CD4-positive, CD25-positive, alpha-beta regulatory T cell (primary cell): ENCODE measurements around the gene ADSS2. TPM values are rescaled to one million over a fixed set of nuclear protein-coding genes. Genes with fewer than 3 reads are reported as not detected.
"Not testable (repeated sequence)": the region's sequence is repeated elsewhere in the genome, so short reads cannot be mapped to it uniquely, and the experiment has no call there.

ENCODE experiments used
- ATAC-seq, 2 donors: fragments of 150-1000 bp; cut with Tn5 transposase; one replicate each; pipeline ENCODE4 v1.10.0; 2021; ENCODE audit warnings: low read depth in 2 of 2, moderate number of reproducible peaks in 2 of 2, moderate library complexity in 1 of 2
- DNase-seq, 3 donors: peaks; one replicate each; pipeline versions ENCODE4 v3.0.0 to v3.0.0-alpha.2; 2012 to 2022; ENCODE audit warnings: mixed read lengths in 1 of 3
- H3K27ac ChIP-seq: one replicate; pipeline ENCODE4 v1.7.0; 2013; ENCODE audit warnings: mild to moderate bottlenecking, low read length; ENCODE audit not compliant: insufficient read depth, poor library complexity, severe bottlenecking
- H3K27me3 ChIP-seq: one replicate; pipeline ENCODE4 v1.7.0; 2013; ENCODE audit warnings: low read length; ENCODE audit not compliant: control insufficient read depth, insufficient read depth
- H3K36me3 ChIP-seq: one replicate; pipeline ENCODE4 v1.7.0; 2013; ENCODE audit warnings: mild to moderate bottlenecking, low read length, moderate library complexity; ENCODE audit not compliant: control insufficient read depth, insufficient read depth
- H3K4me1 ChIP-seq: 2 replicates; pipeline ENCODE4 v1.7.0; 2013; ENCODE audit warnings: mild to moderate bottlenecking, low read length; ENCODE audit not compliant: insufficient read depth, control insufficient read depth, poor library complexity, severe bottlenecking
- H3K4me3 ChIP-seq: one replicate; pipeline ENCODE4 v1.7.0; 2013; ENCODE audit warnings: low read depth, mild to moderate bottlenecking, low read length, moderate library complexity
- H3K9me3 ChIP-seq, 2 experiments: 1 replicate in 1 of 2; 2 replicates in 1 of 2; pipeline ENCODE4 v1.7.0; 2013; ENCODE audit warnings: low read length in 2 of 2, mild to moderate bottlenecking in 1 of 2, moderate library complexity in 1 of 2; ENCODE audit not compliant: control insufficient read depth in 2 of 2
- H3K27ac Mint-ChIP-seq, 3 donors: one replicate each; pipeline ENCODE4 v1.8.0; 2020 to 2022; ENCODE audit warnings: mild to moderate bottlenecking in 3 of 3, mixed read lengths in 3 of 3, moderate library complexity in 2 of 3
- H3K27me3 Mint-ChIP-seq: one replicate; pipeline ENCODE4 v1.8.0; 2022; ENCODE audit warnings: mild to moderate bottlenecking, mixed read lengths
- H3K36me3 Mint-ChIP-seq: one replicate; pipeline ENCODE4 v1.8.0; 2020; ENCODE audit warnings: mixed read lengths
- H3K4me1 Mint-ChIP-seq, 4 donors: one replicate each; pipeline ENCODE4 v1.8.0; 2020 to 2022; ENCODE audit warnings: mixed read lengths in 4 of 4, mild to moderate bottlenecking in 1 of 4
- H3K4me3 Mint-ChIP-seq, 4 donors: one replicate each; pipeline ENCODE4 v1.8.0; 2020 to 2022; ENCODE audit warnings: mild to moderate bottlenecking in 4 of 4, mixed read lengths in 4 of 4, moderate library complexity in 3 of 4
- H3K9me3 Mint-ChIP-seq, 7 donors: one replicate each; pipeline ENCODE4 v1.8.0; 2020 to 2022; ENCODE audit warnings: mixed read lengths in 7 of 7, mild to moderate bottlenecking in 3 of 7, moderate library complexity in 2 of 7
- polyA plus RNA-seq, 4 donors: library from polyadenylated mRNA; unstranded; fragments of 300-500 nt; fragmentation: Illumina TruSeq; gene quantifications; one replicate each; pipeline ENCODE4 v1.2.3, GENCODE V29; 2021
- total RNA-seq: library from RNA; stranded (reverse); gene quantifications from one replicate; pipeline ENCODE4 v1.2.3, GENCODE V29; 2022

The ADSS2 gene
- total and polyA plus RNA-seq, 5 donors from 2014 or later: 27.1 to 53.4 (median 28.5) TPM

DNA sequence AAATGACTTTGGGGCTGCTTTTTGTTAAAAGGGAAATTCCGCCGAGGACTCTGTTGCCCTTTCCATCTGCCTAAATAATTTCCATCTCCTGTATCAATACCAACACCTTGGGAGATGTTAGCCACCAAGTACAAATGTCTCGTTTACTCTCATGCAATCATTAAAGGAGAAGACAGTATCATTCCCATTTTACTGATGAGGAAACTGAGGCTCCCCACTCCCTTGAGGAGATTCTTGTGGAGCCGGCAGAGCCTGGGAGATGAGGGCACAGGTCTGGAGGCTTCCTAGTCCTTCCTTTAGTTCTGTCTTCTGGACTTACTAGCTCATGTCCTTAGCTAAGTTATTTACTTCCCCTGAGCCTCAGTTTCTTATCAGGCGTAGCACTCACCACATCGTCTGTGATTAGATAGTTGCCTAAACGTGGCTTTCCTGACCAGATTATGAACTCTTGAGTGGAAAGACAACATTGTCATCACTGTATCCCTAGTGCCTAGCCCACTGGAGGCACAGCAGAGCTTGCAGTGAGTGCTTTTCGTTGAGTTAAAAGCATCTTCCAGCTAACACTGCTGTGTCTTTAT is 81.6 kb downstream of the ADSS2 start:
- Mint-ChIP-seq H3K27ac (no peak overlapping the region), H3K4me3 (no peak overlapping the region), H3K36me3 (no peaks in the 10 kb centered on the region), H3K4me1 (peaks cover 0 to 2% (median 0%) of the 10 kb centered on the region in 4 donors), H3K9me3 (peaks cover 0 to 5% (median 0%) of the 10 kb centered on the region in 7 donors), H3K27me3 (no peaks in the 10 kb centered on the region)
- DNase-seq (no peak), ATAC-seq (no peak)
- Histone ChIP-seq H3K27ac (no peak overlapping the region), H3K4me1 (no peaks in the 10 kb centered on the region), H3K9me3 (no peaks in the 10 kb centered on the region), H3K4me3 (no peak overlapping the region), H3K27me3 (no peaks in the 10 kb centered on the region), H3K36me3 (no peaks in the 10 kb centered on the region)

DNA sequence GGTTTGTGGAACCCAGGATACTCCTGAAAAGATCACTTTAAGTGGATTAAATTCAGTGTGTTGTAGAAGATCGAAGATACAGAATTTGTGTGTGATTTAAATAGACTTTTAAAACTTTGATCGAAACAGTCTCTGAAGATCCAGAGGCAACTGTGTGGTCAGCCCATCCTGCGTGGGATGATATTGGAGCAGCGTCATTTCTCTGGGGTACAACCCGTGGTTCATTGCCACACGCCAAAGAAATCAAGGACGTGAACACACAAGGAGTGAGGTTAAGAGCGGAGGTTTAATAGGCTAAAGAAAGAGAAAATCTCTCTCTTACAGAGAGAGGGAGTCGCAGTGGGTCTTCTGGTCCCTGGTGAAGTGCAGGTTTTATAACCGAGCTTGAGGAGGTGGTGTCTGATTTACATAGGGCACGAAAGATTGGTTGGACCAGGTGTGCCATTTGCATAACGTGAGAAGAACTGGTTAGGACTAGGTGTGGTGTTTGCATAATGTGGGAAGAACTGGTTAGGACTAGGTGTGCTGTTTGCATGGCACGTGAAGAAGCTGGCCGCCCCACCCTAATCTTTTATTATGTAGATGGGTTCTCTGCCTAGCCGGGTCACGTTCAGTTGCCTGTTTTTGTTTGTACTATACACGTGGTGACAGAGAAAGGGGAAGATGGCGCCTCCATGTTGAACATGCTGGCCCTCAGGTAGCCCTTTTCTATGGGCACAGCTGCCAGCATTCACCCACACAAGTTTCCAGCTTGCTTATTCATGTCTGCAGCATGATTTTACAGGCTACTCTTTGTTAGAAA is 82.3 kb downstream of the ADSS2 start:
- Mint-ChIP-seq H3K4me3 (no peak overlapping the region), H3K9me3 (peaks cover 0 to 6% (median 1%) of the 10 kb centered on the region in 7 donors), H3K27me3 (no peaks in the 10 kb centered on the region), H3K36me3 (no peaks in the 10 kb centered on the region), H3K4me1 (peaks cover 0 to 2% (median 0%) of the 10 kb centered on the region in 4 donors), H3K27ac (no peak overlapping the region)
- DNase-seq: no peak
- H3K27ac ChIP-seq: no peak overlapping the region
- H3K4me3 ChIP-seq: no peak overlapping the region
- ATAC-seq: no peak
- H3K4me1 ChIP-seq: no peaks in the 10 kb centered on the region
- no peaks in the 10 kb centered on the region for H3K9me3 ChIP-seq
- H3K27me3 ChIP-seq: no peaks in the 10 kb centered on the region
- no peaks in the 10 kb centered on the region for H3K36me3 ChIP-seq

- Histone ChIP-seq H3K4me3 (no peak overlapping the region), H3K9me3 (no peaks in the 10 kb centered on the region), H3K27me3 (no peaks in the 10 kb centered on the region), H3K27ac (no peak overlapping the region), H3K36me3 (no peaks in the 10 kb centered on the region), H3K4me1 (no peaks in the 10 kb centered on the region)
- Mint-ChIP-seq H3K27me3 (no peaks in the 10 kb centered on the region), H3K27ac (no peak overlapping the region), H3K9me3 (peaks cover 0 to 7% (median 1%) of the 10 kb centered on the region in 7 donors), H3K4me3 (no peak overlapping the region), H3K4me1 (peaks cover 0 to 2% (median 0%) of the 10 kb centered on the region in 4 donors), H3K36me3 (no peaks in the 10 kb centered on the region)
- no peak for DNase-seq
- ATAC-seq: no peak
These were observed 83.4 kb downstream of the ADSS2 start for GRCh38 chr1:244368279-244368678.

GRCh38 chr1:244367399-244368114 is 84.2 kb downstream of the ADSS2 start:
- Mint-ChIP-seq H3K36me3 (no peaks in the 10 kb centered on the region), H3K4me1 (peaks cover 0 to 2% (median 0%) of the 10 kb centered on the region in 4 donors), H3K9me3 (peaks cover 0 to 7% (median 1%) of the 10 kb centered on the region in 7 donors), H3K27me3 (no peaks in the 10 kb centered on the region), H3K27ac (peak overlapping the region in 1 of 3 donors; percentile 28), H3K4me3 (no peak overlapping the region)
- DNase-seq (no peak), ATAC-seq (no peak)
- H3K9me3 ChIP-seq: no peaks in the 10 kb centered on the region
- H3K27me3 ChIP-seq: no peaks in the 10 kb centered on the region
- H3K4me1 ChIP-seq: no peaks in the 10 kb centered on the region
- H3K4me3 ChIP-seq: no peak overlapping the region
- H3K27ac ChIP-seq: no peak overlapping the region
- no peaks in the 10 kb centered on the region for H3K36me3 ChIP-seq

GRCh38 chr1:244365809-244366208 is 85.9 kb downstream of the ADSS2 start:
- H3K27ac ChIP-seq: no peak overlapping the region
- H3K4me3 Mint-ChIP-seq: no peak overlapping the region
- no peaks in the 10 kb centered on the region for H3K27me3 ChIP-seq
- H3K9me3 Mint-ChIP-seq: peaks cover 0 to 7% (median 1%) of the 10 kb centered on the region in 7 donors
- H3K27ac Mint-ChIP-seq: no peak overlapping the region
- no peaks in the 10 kb centered on the region for H3K9me3 ChIP-seq
- no peaks in the 10 kb centered on the region for H3K27me3 Mint-ChIP-seq
- H3K36me3 ChIP-seq: no peaks in the 10 kb centered on the region
- H3K4me1 Mint-ChIP-seq: no peaks in the 10 kb centered on the region
- no peak for DNase-seq
- no peak overlapping the region for H3K4me3 ChIP-seq
- no peaks in the 10 kb centered on the region for H3K36me3 Mint-ChIP-seq
- ATAC-seq: no peak
- no peaks in the 10 kb centered on the region for H3K4me1 ChIP-seq

DNA sequence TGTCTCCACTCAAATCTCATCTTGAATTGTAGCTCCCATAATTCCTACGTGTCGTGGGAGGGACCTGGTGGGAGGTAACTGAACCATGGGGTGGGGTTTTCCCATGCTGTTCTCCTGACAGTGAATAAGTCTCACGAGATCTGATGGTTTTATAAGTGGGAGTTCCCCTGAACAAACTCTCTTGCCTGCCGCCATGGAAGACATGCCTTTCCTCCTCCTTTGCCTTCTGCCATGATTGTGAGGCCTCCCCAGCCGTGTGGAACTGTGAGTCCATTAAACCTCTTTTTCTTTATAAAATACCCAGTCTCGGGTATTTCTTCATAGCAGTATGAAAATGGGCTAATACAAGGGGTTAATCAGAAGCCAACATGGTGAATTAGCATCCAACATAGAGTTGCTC is 86.4 kb downstream of the ADSS2 start:
- H3K27ac ChIP-seq, H3K9me3 ChIP-seq, DNase-seq, H3K4me1 ChIP-seq, H3K4me1 Mint-ChIP-seq, H3K36me3 Mint-ChIP-seq, H3K27me3 Mint-ChIP-seq, H3K27ac Mint-ChIP-seq, ATAC-seq, H3K4me3 Mint-ChIP-seq, H3K9me3 Mint-ChIP-seq, H3K4me3 ChIP-seq, H3K36me3 ChIP-seq, H3K27me3 ChIP-seq: not testable (repeated sequence)

- H3K27ac Mint-ChIP-seq: no peak overlapping the region
- no peak for DNase-seq
- Histone ChIP-seq H3K4me1 (no peaks in the 10 kb centered on the region), H3K4me3 (no peak overlapping the region), H3K9me3 (no peaks in the 10 kb centered on the region), H3K36me3 (no peaks in the 10 kb centered on the region), H3K27ac (no peak overlapping the region), H3K27me3 (no peaks in the 10 kb centered on the region)
- H3K36me3 Mint-ChIP-seq: no peaks in the 10 kb centered on the region
- no peaks in the 10 kb centered on the region for H3K4me1 Mint-ChIP-seq
- H3K4me3 Mint-ChIP-seq: no peak overlapping the region
- no peak for ATAC-seq
- no peaks in the 10 kb centered on the region for H3K27me3 Mint-ChIP-seq
- peaks cover 0 to 7% (median 1%) of the 10 kb centered on the region in 7 donors for H3K9me3 Mint-ChIP-seq
These were observed 89.2 kb downstream of the ADSS2 start for GRCh38 chr1:244362476-244362875.
